ENCODE results near the gene NEK6.

NEK6 gene

GRCh38 chr9:124259158-124259808 is 1.5 kb downstream of the NEK6 start:
- Histone ChIP-seq H3K4me1 (ENCODE audit: low read length) (peaks cover 77% of the 10 kb centered on the region), H3K9me3 (ENCODE audit: insufficient read depth, low read length) (no peaks in the 10 kb centered on the region), H3K27me3 (ENCODE audit: low read depth, low read length) (no peaks in the 10 kb centered on the region), H3K79me2 (ENCODE audit: low read length) (peaks cover 79% of the 10 kb centered on the region), H3K4me3 (ENCODE audit: low read length) (peak overlapping the region; percentile 96), H4K20me1 (ENCODE audit: insufficient read depth, low read length) (peaks cover 36% of the 10 kb centered on the region), H3K4me2 (ENCODE audit: low read length) (peak overlapping the region; percentile 100), H3K27ac (ENCODE audit: low read length) (peak overlapping the region; percentile 77), H3K36me3 (replicated peaks; ENCODE audit: low read depth, low read length) (peaks cover 29% of the 10 kb centered on the region), H2AFZ (ENCODE audit: low read depth, low read length) (no peak overlapping the region), H3K9ac (ENCODE audit: low read length) (peak overlapping the region; percentile 93)
- TF ChIP-seq, protein P1, sequence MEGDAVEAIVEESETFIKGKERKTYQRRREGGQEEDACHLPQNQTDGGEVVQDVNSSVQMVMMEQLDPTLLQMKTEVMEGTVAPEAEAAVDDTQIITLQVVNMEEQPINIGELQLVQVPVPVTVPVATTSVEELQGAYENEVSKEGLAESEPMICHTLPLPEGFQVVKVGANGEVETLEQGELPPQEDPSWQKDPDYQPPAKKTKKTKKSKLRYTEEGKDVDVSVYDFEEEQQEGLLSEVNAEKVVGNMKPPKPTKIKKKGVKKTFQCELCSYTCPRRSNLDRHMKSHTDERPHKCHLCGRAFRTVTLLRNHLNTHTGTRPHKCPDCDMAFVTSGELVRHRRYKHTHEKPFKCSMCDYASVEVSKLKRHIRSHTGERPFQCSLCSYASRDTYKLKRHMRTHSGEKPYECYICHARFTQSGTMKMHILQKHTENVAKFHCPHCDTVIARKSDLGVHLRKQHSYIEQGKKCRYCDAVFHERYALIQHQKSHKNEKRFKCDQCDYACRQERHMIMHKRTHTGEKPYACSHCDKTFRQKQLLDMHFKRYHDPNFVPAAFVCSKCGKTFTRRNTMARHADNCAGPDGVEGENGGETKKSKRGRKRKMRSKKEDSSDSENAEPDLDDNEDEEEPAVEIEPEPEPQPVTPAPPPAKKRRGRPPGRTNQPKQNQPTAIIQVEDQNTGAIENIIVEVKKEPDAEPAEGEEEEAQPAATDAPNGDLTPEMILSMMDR (IDR thresholded peaks at IDR 0.05; ENCODE audit: low read depth, low read length), result no peak
- TF ChIP-seq EZH2phosphoT487 (IDR thresholded peaks at IDR 0.05; ENCODE audit: low read depth), result no peak

DNA sequence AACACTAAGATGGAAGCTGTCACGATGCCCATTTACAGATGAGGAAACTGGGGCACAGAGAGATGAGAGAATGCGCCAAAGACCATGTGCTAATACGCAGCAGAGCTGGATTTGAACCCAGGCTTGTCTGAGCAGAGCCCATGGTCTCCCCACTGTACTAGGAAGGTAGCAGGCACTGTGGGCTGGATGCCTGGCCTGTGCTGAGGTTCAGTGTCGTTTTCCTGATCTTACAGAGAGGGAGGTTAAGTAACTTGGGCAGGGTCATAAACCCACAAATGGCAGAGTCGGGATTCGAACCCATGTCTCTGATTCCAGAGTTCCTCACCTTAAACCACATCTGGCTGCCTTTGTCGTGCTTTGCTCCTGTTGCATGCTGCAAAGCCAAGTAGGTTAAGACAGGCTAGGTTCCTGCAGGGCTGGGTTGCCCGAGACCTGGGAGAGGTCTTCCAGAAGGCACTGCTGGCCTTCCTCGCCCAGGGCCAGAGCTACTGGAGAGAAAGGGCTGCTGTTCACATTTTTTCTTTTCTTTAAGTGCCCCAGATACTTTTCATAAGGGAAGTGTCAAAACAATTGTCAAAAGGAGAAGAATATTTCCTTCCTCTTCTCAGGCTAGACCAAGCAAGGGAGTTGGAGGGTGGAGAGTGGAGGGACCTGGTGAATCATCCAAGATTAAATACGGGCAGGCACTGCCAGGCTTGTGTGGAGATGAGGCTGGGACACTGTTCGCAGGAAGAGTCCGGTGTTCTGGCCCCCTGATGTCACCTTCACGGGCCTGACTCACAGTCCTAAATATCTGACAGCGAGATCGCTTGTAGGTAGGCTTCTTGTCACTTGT is 3.2 kb downstream of the NEK6 start:
- H3K4me2 ChIP-seq (ENCODE audit: low read length), result peak overlapping the region; percentile 100
- peak overlapping the region; percentile 93 for H3K9ac ChIP-seq (ENCODE audit: low read length)
- H3K79me2 ChIP-seq (ENCODE audit: low read length), result peaks cover 90% of the 10 kb centered on the region
- TF ChIP-seq, protein P1 (IDR thresholded peaks at IDR 0.05; ENCODE audit: low read depth, low read length), result no peak
- no peak for TF ChIP-seq EZH2phosphoT487 (IDR thresholded peaks at IDR 0.05; ENCODE audit: low read depth)
- H3K9me3 ChIP-seq (ENCODE audit: insufficient read depth, low read length), result no peaks in the 10 kb centered on the region
- H4K20me1 ChIP-seq (ENCODE audit: insufficient read depth, low read length), result peaks cover 42% of the 10 kb centered on the region
- peak overlapping the region; percentile 96 for H3K4me3 ChIP-seq (ENCODE audit: low read length)
- H3K27me3 ChIP-seq (ENCODE audit: low read depth, low read length), result no peaks in the 10 kb centered on the region
- H2AFZ ChIP-seq (ENCODE audit: low read depth, low read length), result no peak overlapping the region
- peaks cover 36% of the 10 kb centered on the region for H3K36me3 ChIP-seq (replicated peaks; ENCODE audit: low read depth, low read length)
- H3K4me1 ChIP-seq (ENCODE audit: low read length), result peaks cover 78% of the 10 kb centered on the region
- H3K27ac ChIP-seq (ENCODE audit: low read length), result peak overlapping the region; percentile 94

DNA sequence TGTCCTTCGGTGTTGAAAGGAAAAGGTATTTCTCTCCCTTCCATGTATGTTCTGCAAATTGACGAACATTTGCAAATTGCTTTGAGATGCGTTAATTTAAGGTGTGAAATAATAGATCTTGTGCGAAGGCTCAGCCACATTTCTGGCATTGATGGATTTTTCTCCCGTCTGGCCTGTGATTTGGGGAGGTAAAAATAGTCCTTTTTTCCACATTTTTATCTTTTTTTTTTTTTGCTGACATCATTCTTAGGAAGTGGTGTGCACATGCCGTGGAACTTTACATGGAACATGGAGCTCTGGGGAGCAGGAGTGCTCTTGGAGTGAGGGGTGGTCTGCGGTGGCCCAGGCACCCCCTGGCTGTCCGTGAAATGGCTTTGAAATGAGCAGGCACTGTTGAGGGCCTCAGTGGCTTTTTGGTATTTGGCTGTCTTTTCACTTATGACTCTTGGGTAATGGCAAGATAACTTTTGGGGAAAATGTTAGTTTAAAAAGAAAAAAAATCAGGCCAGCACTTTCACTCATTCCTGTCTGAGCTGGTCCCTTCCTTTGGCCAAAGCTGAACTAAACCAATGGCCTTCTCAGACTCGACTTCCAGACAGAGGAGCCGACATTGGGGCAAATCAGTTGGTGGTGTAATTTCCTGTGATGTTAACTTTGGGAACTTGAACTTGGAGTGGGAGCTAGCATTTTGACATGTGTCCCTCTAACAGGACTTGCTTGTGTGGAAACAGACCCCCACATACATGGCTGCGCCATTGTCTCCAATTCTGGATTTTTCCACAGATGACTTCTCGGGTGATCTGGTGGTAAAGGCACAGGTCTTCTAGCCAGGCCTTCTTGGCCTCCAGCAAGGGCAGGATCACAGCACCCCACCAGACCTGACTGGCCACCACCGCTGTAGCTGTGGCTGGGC is 4.2 kb downstream of the NEK6 start:
- H3K4me3 ChIP-seq (ENCODE audit: low read length), result peak overlapping the region; percentile 96
- H4K20me1 ChIP-seq (ENCODE audit: insufficient read depth, low read length), result peaks cover 52% of the 10 kb centered on the region
- no peak overlapping the region for H2AFZ ChIP-seq (ENCODE audit: low read depth, low read length)
- H3K79me2 ChIP-seq (ENCODE audit: low read length), result peaks cover 97% of the 10 kb centered on the region
- peak overlapping the region; percentile 94 for H3K27ac ChIP-seq (ENCODE audit: low read length)
- H3K27me3 ChIP-seq (ENCODE audit: low read depth, low read length), result no peaks in the 10 kb centered on the region
- H3K4me2 ChIP-seq (ENCODE audit: low read length), result peak overlapping the region; percentile 100
- peaks cover 78% of the 10 kb centered on the region for H3K4me1 ChIP-seq (ENCODE audit: low read length)
- H3K9ac ChIP-seq (ENCODE audit: low read length), result peak overlapping the region; percentile 93
- no peak for TF ChIP-seq EZH2phosphoT487 (IDR thresholded peaks at IDR 0.05; ENCODE audit: low read depth)
- TF ChIP-seq, protein P1 (IDR thresholded peaks at IDR 0.05; ENCODE audit: low read depth, low read length), result no peak
- no peaks in the 10 kb centered on the region for H3K9me3 ChIP-seq (ENCODE audit: insufficient read depth, low read length)
- peaks cover 46% of the 10 kb centered on the region for H3K36me3 ChIP-seq (replicated peaks; ENCODE audit: low read depth, low read length)
